HEK293 (cell line): Measurements from ENCODE around the gene CCDC74A.

Experiments used
- CTCF ChIA-PET: fragments of 350-600 bp; formaldehyde crosslinking; extraction: SDS; loops from one replicate; lab custom pipeline; 2021; ENCODE audit warnings: antibody characterized with exemption; lab: Yijun Ruan, JAX
- POLR2A ChIA-PET: fragments of 300-600 bp; formaldehyde crosslinking; extraction: SDS; loops from one replicate; lab custom pipeline; 2020; ENCODE audit warnings: antibody characterized with exemption, inconsistent platforms; lab: Yijun Ruan, JAX
- H3K27ac ChIP-seq: fragments of 200-500 bp; sonication (Bioruptor generic); 2 replicates; pipeline ENCODE4 v1.5.1; 2014; ENCODE audit warnings: low read depth, low read length, control low read depth, inconsistent platforms; ENCODE audit errors: extremely low read depth
- H3K36me3 ChIP-seq, 2 experiments: fragments of 200-500 bp in 1 of 2; sonication (Bioruptor generic) in 1 of 2; 1 replicate in 1 of 2; 2 replicates in 1 of 2; pipeline ENCODE4 v1.5.1; 2014 to 2017; ENCODE audit warnings: inconsistent platforms in 2 of 2, low read length in 2 of 2; ENCODE audit not compliant: control insufficient read depth in 2 of 2, insufficient read depth in 1 of 2
- H3K4me1 ChIP-seq: fragments of 200-500 bp; sonication (Bioruptor generic); 2 replicates; pipeline ENCODE4 v1.5.1; 2014; ENCODE audit warnings: mild to moderate bottlenecking, low read length, inconsistent platforms; ENCODE audit not compliant: control insufficient read depth, insufficient read depth
- H3K4me3 ChIP-seq: 2 replicates; pipeline ENCODE4 v1.5.1; 2011; ENCODE audit warnings: low read depth, mild to moderate bottlenecking, control low read depth, low read length, moderate library complexity
- H3K9me3 ChIP-seq: fragments of 200-500 bp; sonication (Bioruptor generic); 2 replicates; pipeline ENCODE4 v1.5.1; 2014; ENCODE audit warnings: low read depth, low read length, inconsistent platforms; ENCODE audit not compliant: control insufficient read depth, insufficient read depth
- BCL11B ChIP-seq: fragments of 450-650 bp; formaldehyde crosslinking; IDR thresholded peaks from 2 replicates; pipeline ENCODE4 v1.5.1; 2016; ENCODE audit warnings: low read depth, missing biosample characterization, missing genetic modification characterization
- FEZF1 ChIP-seq: fragments of 450-650 bp; formaldehyde crosslinking; IDR thresholded peaks from 2 replicates; pipeline ENCODE4 v1.5.1; 2016; ENCODE audit warnings: missing biosample characterization, missing genetic modification characterization
- HIC1 ChIP-seq: fragments of 450-650 bp; formaldehyde crosslinking; IDR thresholded peaks from 2 replicates; pipeline ENCODE4 v1.5.1; 2016; ENCODE audit warnings: missing biosample characterization, missing genetic modification characterization
- HOXA7 ChIP-seq: sonication (generic); formaldehyde crosslinking; IDR thresholded peaks from 2 replicates; pipeline ENCODE4 v1.8.1; 2022; ENCODE audit warnings: missing genetic modification reagents, borderline replicate concordance
- KLF1 ChIP-seq: fragments of 450-650 bp; formaldehyde crosslinking; IDR thresholded peaks from 2 replicates; pipeline ENCODE4 v1.5.1; 2016; ENCODE audit warnings: missing biosample characterization, missing genetic modification characterization
- KLF7 ChIP-seq: fragments of 450-650 bp; formaldehyde crosslinking; IDR thresholded peaks from 2 replicates; pipeline ENCODE4 v1.5.1; 2016; ENCODE audit warnings: missing biosample characterization, missing genetic modification characterization, borderline replicate concordance
- PBX3 ChIP-seq: sonication (generic); formaldehyde crosslinking; IDR thresholded peaks from 2 replicates; pipeline ENCODE4 v1.8.1; 2022; ENCODE audit warnings: mild to moderate bottlenecking, moderate library complexity, missing genetic modification reagents
- SP3 ChIP-seq: fragments of 450-650 bp; formaldehyde crosslinking; IDR thresholded peaks from 2 replicates; pipeline ENCODE4 v1.5.1; 2016; ENCODE audit warnings: missing biosample characterization, missing genetic modification characterization
- WT1 ChIP-seq: fragments of 450-650 bp; formaldehyde crosslinking; IDR thresholded peaks from 2 replicates; pipeline ENCODE4 v1.5.1; 2016; ENCODE audit warnings: missing biosample characterization, missing genetic modification characterization
- YY1 ChIP-seq: fragments of 450-650 bp; formaldehyde crosslinking; IDR thresholded peaks from 2 replicates; pipeline ENCODE4 v1.5.1; 2018; ENCODE audit warnings: missing biosample characterization, missing genetic modification characterization
- ZBTB21 ChIP-seq: fragments of 450-650 bp; formaldehyde crosslinking; IDR thresholded peaks from 2 replicates; pipeline ENCODE4 v1.5.1; 2017; ENCODE audit warnings: missing biosample characterization, missing genetic modification characterization
- ZFP3 ChIP-seq: fragments of 450-650 bp; formaldehyde crosslinking; IDR thresholded peaks from 2 replicates; pipeline ENCODE4 v1.5.1; 2016; ENCODE audit warnings: low read depth, missing biosample characterization, missing genetic modification characterization
- ZNF157 ChIP-seq: fragments of 450-650 bp; formaldehyde crosslinking; IDR thresholded peaks from 2 replicates; pipeline ENCODE4 v1.5.1; 2016; ENCODE audit warnings: missing biosample characterization, missing genetic modification characterization
- ZNF19 ChIP-seq: fragments of 450-650 bp; formaldehyde crosslinking; IDR thresholded peaks from 2 replicates; pipeline ENCODE4; 2016; ENCODE audit warnings: missing biosample characterization, missing genetic modification characterization, low read depth
- ZNF202 ChIP-seq: fragments of 450-650 bp; formaldehyde crosslinking; IDR thresholded peaks from 2 replicates; pipeline ENCODE4 v1.5.1; 2016; ENCODE audit warnings: missing biosample characterization, missing genetic modification characterization, borderline replicate concordance
- ZNF416 ChIP-seq: fragments of 450-650 bp; formaldehyde crosslinking; IDR thresholded peaks from 2 replicates; pipeline ENCODE4 v1.5.1; 2016; ENCODE audit warnings: missing biosample characterization, missing genetic modification characterization
- ZNF423 ChIP-seq: fragments of 450-650 bp; formaldehyde crosslinking; IDR thresholded peaks from 2 replicates; pipeline ENCODE4 v1.5.1; 2016; ENCODE audit warnings: missing biosample characterization, missing genetic modification characterization
- ZNF473 ChIP-seq: fragments of 450-650 bp; formaldehyde crosslinking; IDR thresholded peaks from 2 replicates; pipeline ENCODE4 v1.5.1; 2017; ENCODE audit warnings: missing biosample characterization, missing genetic modification characterization
- ZNF544 ChIP-seq: fragments of 450-650 bp; formaldehyde crosslinking; IDR thresholded peaks from 2 replicates; pipeline ENCODE4 v1.5.0; 2017; ENCODE audit warnings: missing biosample characterization, missing genetic modification characterization
- ZNF560 ChIP-seq: fragments of 450-650 bp; formaldehyde crosslinking; IDR thresholded peaks from 2 replicates; pipeline ENCODE4 v1.5.1; 2017; ENCODE audit warnings: missing biosample characterization, missing genetic modification characterization, borderline replicate concordance
- ZNF561 ChIP-seq: fragments of 450-650 bp; IDR thresholded peaks from 2 replicates; pipeline ENCODE4 v1.5.1; 2018; ENCODE audit warnings: missing biosample characterization, missing genetic modification characterization, borderline replicate concordance
- ZNF571 ChIP-seq: fragments of 450-650 bp; formaldehyde crosslinking; IDR thresholded peaks from 2 replicates; pipeline ENCODE4 v1.5.0; 2017; ENCODE audit warnings: missing biosample characterization, missing genetic modification characterization
- ZNF664 ChIP-seq: fragments of 450-650 bp; formaldehyde crosslinking; IDR thresholded peaks from 2 replicates; pipeline ENCODE4 v1.5.1; 2016; ENCODE audit warnings: missing biosample characterization, missing genetic modification characterization
- ZNF777 ChIP-seq: fragments of 450-650 bp; formaldehyde crosslinking; IDR thresholded peaks from 2 replicates; pipeline ENCODE4 v1.5.1; 2017; ENCODE audit warnings: missing biosample characterization, missing genetic modification characterization, borderline replicate concordance
- ZNF785 ChIP-seq: fragments of 450-650 bp; formaldehyde crosslinking; IDR thresholded peaks from 2 replicates; pipeline ENCODE4 v1.5.1; 2016; ENCODE audit warnings: missing biosample characterization, missing genetic modification characterization
- ZNF837 ChIP-seq: fragments of 450-650 bp; formaldehyde crosslinking; IDR thresholded peaks from 2 replicates; pipeline ENCODE4 v1.5.1; 2016; ENCODE audit warnings: missing biosample characterization, missing genetic modification characterization
- TF ChIP-seq, protein P1 (sequence below): fragments of 450-650 bp; formaldehyde crosslinking; IDR thresholded peaks from 2 replicates; pipeline ENCODE4 v1.5.1; 2016; ENCODE audit warnings: missing biosample characterization, missing genetic modification characterization
- TF ChIP-seq, protein P2 (sequence below): fragments of 450-650 bp; formaldehyde crosslinking; IDR thresholded peaks from 2 replicates; pipeline ENCODE4 v1.5.1; 2016; ENCODE audit warnings: missing biosample characterization, missing genetic modification characterization
- TF ChIP-seq, protein P3 (sequence below): fragments of 450-650 bp; formaldehyde crosslinking; IDR thresholded peaks from 2 replicates; pipeline ENCODE4 v1.5.1; 2016; ENCODE audit warnings: missing biosample characterization, missing genetic modification characterization, low read depth

CCDC74A gene

DNA sequence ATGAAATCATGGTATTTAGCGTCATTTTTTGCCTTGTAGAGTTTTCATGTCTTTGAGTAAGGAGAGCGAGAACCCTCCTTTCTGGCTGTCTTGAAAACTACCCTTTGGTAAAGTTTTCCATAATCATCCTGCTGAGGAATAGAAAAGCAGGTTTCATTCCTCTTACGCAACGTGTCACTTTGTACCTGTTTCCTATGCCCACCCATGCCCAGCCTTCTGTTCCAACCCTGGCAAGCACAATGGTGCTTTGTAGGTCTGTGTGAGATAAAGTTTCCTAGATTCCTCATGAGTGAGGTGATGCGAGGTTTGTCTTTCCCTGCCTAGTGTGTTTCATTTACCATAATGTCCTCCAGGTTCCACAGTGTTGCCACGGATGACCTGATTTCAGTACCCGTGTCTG lies 29.3 kb downstream of the CCDC74A start:
- ChIA-PET POLR2A (no interaction called here), CTCF (no interaction called here)
- no peak for TF ChIP-seq HOXA7 (CRISPR knock-in tag)
- TF ChIP-seq ZNF19 (tag by site-specific recombination), result no peak
- TF ChIP-seq BCL11B, result no peak
- TF ChIP-seq YY1, result no peak
- no peak for TF ChIP-seq ZNF837
- no peak for TF ChIP-seq ZNF423 (tag by site-specific recombination)
- TF ChIP-seq ZNF664 (tag by site-specific recombination), result no peak
- TF ChIP-seq ZNF777 (tag by site-specific recombination), result no peak
- no peak for TF ChIP-seq ZNF202 (tag by site-specific recombination)
- TF ChIP-seq, protein P1, sequence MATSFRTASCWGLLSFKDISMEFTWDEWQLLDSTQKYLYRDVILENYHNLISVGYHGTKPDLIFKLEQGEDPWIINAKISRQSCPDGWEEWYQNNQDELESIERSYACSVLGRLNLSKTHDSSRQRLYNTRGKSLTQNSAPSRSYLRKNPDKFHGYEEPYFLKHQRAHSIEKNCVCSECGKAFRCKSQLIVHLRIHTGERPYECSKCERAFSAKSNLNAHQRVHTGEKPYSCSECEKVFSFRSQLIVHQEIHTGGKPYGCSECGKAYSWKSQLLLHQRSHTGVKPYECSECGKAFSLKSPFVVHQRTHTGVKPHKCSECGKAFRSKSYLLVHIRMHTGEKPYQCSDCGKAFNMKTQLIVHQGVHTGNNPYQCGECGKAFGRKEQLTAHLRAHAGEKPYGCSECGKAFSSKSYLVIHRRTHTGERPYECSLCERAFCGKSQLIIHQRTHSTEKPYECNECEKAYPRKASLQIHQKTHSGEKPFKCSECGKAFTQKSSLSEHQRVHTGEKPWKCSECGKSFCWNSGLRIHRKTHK, result no peak
- TF ChIP-seq ZNF785 (tag by site-specific recombination), result no peak
- no peak for TF ChIP-seq ZNF544 (tag by site-specific recombination)
- no peak for TF ChIP-seq KLF1 (tag by site-specific recombination)
- no peak for TF ChIP-seq ZBTB21 (tag by site-specific recombination)
- TF ChIP-seq, protein P2, sequence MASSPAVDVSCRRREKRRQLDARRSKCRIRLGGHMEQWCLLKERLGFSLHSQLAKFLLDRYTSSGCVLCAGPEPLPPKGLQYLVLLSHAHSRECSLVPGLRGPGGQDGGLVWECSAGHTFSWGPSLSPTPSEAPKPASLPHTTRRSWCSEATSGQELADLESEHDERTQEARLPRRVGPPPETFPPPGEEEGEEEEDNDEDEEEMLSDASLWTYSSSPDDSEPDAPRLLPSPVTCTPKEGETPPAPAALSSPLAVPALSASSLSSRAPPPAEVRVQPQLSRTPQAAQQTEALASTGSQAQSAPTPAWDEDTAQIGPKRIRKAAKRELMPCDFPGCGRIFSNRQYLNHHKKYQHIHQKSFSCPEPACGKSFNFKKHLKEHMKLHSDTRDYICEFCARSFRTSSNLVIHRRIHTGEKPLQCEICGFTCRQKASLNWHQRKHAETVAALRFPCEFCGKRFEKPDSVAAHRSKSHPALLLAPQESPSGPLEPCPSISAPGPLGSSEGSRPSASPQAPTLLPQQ, result no peak
- no peak for TF ChIP-seq PBX3
- no peak for TF ChIP-seq ZNF561 (tag by site-specific recombination)
- TF ChIP-seq ZNF560 (tag by site-specific recombination), result no peak
- TF ChIP-seq KLF7 (tag by site-specific recombination), result no peak
- no peak for TF ChIP-seq ZFP3
- Histone ChIP-seq H3K9me3 (no peaks in the 10 kb centered on the region), H3K4me1 (no peaks in the 10 kb centered on the region), H3K4me3 (no peak overlapping the region), H3K36me3 (no peaks in the 10 kb centered on the region), H3K27ac (no peak overlapping the region)

- no peaks in the 10 kb centered on the region for H3K36me3 ChIP-seq
- no peaks in the 10 kb centered on the region for H3K9me3 ChIP-seq
- H3K27ac ChIP-seq, result no peak overlapping the region
- ChIA-PET POLR2A (no interaction called here), CTCF (no interaction called here)
- no peak overlapping the region for H3K4me3 ChIP-seq
- H3K4me1 ChIP-seq, result no peaks in the 10 kb centered on the region
- TF ChIP-seq ZNF571, result no peak
- no peak for TF ChIP-seq ZNF473 (tag by site-specific recombination)
- TF ChIP-seq WT1 (tag by site-specific recombination), result no peak
- TF ChIP-seq FEZF1 (tag by site-specific recombination), result no peak
- TF ChIP-seq, protein P3, sequence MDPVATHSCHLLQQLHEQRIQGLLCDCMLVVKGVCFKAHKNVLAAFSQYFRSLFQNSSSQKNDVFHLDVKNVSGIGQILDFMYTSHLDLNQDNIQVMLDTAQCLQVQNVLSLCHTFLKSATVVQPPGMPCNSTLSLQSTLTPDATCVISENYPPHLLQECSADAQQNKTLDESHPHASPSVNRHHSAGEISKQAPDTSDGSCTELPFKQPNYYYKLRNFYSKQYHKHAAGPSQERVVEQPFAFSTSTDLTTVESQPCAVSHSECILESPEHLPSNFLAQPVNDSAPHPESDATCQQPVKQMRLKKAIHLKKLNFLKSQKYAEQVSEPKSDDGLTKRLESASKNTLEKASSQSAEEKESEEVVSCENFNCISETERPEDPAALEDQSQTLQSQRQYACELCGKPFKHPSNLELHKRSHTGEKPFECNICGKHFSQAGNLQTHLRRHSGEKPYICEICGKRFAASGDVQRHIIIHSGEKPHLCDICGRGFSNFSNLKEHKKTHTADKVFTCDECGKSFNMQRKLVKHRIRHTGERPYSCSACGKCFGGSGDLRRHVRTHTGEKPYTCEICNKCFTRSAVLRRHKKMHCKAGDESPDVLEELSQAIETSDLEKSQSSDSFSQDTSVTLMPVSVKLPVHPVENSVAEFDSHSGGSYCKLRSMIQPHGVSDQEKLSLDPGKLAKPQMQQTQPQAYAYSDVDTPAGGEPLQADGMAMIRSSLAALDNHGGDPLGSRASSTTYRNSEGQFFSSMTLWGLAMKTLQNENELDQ (tag by site-specific recombination), result no peak
- no peak for TF ChIP-seq ZNF423 (tag by site-specific recombination)
- no peak for TF ChIP-seq ZNF157 (tag by site-specific recombination)
- TF ChIP-seq ZNF416, result no peak
- no peak for TF ChIP-seq HIC1 (tag by site-specific recombination)
- TF ChIP-seq SP3 (tag by site-specific recombination), result no peak
These were observed 30.1 kb downstream of the CCDC74A start for GRCh38 chr2:131557558-131558321.
